H1 (cell line): Measurements from ENCODE around the gene LHX2.

ENCODE experiments used
- BRCA1 ChIP-seq: IDR thresholded peaks from 2 replicates; pipeline ENCODE4 v1.6.1; 2012; ENCODE audit warnings: low read depth, low read length, improper control_type of control experiment
- CBX5 ChIP-seq: fragments of 300-800, 300-1000 bp; sonication (generic); IDR thresholded peaks from 2 replicates; pipeline ENCODE4 v1.7.1; 2016; ENCODE audit warnings: antibody characterized with exemption, low read length, low read depth
- CBX8 ChIP-seq: fragments of 300-800, 300-1000 bp; sonication (generic); IDR thresholded peaks from 2 replicates; pipeline ENCODE4 v1.7.1; 2016; ENCODE audit warnings: low read depth, low read length, borderline replicate concordance
- CTCF ChIP-seq, 3 experiments: IDR thresholded peaks; 1 replicate in 2 of 3; 2 replicates in 1 of 3; pipeline versions ENCODE4 v1.5.1 to v1.6.1; 2011; ENCODE audit warnings: low read length in 3 of 3, mild to moderate bottlenecking in 3 of 3, inconsistent platforms in 2 of 3, low read depth in 1 of 3, moderate library complexity in 1 of 3; ENCODE audit not compliant: insufficient read depth in 1 of 3; ENCODE audit errors: control extremely low read depth in 1 of 3
- GABPA ChIP-seq: IDR thresholded peaks from 2 replicates; pipeline ENCODE4 v1.6.1; 2011; ENCODE audit warnings: mild to moderate bottlenecking, low read length, moderate library complexity, borderline replicate concordance; ENCODE audit not compliant: insufficient read depth
- POLR2A ChIP-seq, 2 experiments: IDR thresholded peaks; 1 replicate in 1 of 2; 2 replicates in 1 of 2; pipeline ENCODE4 v1.6.1; 2011; ENCODE audit warnings: low read depth in 2 of 2, low read length in 2 of 2, mild to moderate bottlenecking in 2 of 2; ENCODE audit errors: control extremely low read depth in 1 of 2
- POLR2AphosphoS5 ChIP-seq: IDR thresholded peaks from 2 replicates; pipeline ENCODE4 v1.6.1; 2011; ENCODE audit warnings: low read depth, low read length
- RAD21 ChIP-seq, 2 experiments: IDR thresholded peaks in 1 of 2; conservative IDR thresholded peaks in 1 of 2; 2 replicates each; pipeline ENCODE4 v1.6.1; 2011; ENCODE audit warnings: low read depth in 2 of 2, low read length in 2 of 2, improper control_type of control experiment in 1 of 2, inconsistent platforms in 1 of 2, mild to moderate bottlenecking in 1 of 2, moderate library complexity in 1 of 2
- RNF2 ChIP-seq: fragments of 200-900, 300-1000 bp; sonication (generic); IDR thresholded peaks from 2 replicates; pipeline ENCODE4 v1.7.1; 2016; ENCODE audit warnings: borderline replicate concordance, low read depth, mild to moderate bottlenecking, antibody characterized with exemption, low read length; ENCODE audit not compliant: poor library complexity, severe bottlenecking; ENCODE audit errors: missing control alignments
- TBP ChIP-seq: IDR thresholded peaks from 2 replicates; pipeline ENCODE4 v1.6.1; 2011; ENCODE audit warnings: low read depth, low read length, improper control_type of control experiment
- YY1 ChIP-seq: IDR thresholded peaks from 2 replicates; pipeline ENCODE4 v1.6.1; 2011; ENCODE audit warnings: low read depth, mild to moderate bottlenecking, low read length

- no peak for TF ChIP-seq CTCF (IDR thresholded peaks at IDR 0.05; ENCODE audit: control extremely low read depth in 1 of 3, insufficient read depth in 1 of 3, low read depth in 1 of 3, low read length in 3 of 3)
- TF ChIP-seq RAD21 (IDR thresholded peaks at IDR 0.05 in 1 of 2, conservative IDR thresholded peaks at IDR 0.05 in 1 of 2; ENCODE audit: low read depth in 2 of 2, low read length in 2 of 2): no peak
- no peak for TF ChIP-seq YY1
- TF ChIP-seq POLR2AphosphoS5: no peak
- TF ChIP-seq TBP: no peak
- no peak for TF ChIP-seq RNF2
- TF ChIP-seq BRCA1: no peak
- no peak for TF ChIP-seq POLR2A (IDR thresholded peaks at IDR 0.05; ENCODE audit: control extremely low read depth in 1 of 2, low read depth in 2 of 2, low read length in 2 of 2)
- TF ChIP-seq CBX5: no peak
- no peak for TF ChIP-seq CBX8
- no peak for TF ChIP-seq GABPA
Observed at GRCh38 chr9:124030969-124031451, 19.4 kb downstream of the LHX2 start.
